Sigmoid colon (tissue), 4 donors: ENCODE measurements around the gene TAGLN2.

Experiments used
- EP300 ChIP-seq, 4 donors: sonication (generic); formaldehyde crosslinking; IDR thresholded peaks; one replicate each; pipeline ENCODE4 v1.6.1; 2017; ENCODE audit warnings: antibody characterized with exemption in 4 of 4
- POLR2A ChIP-seq, 2 donors: fragments of 450-650 bp; IDR thresholded peaks; one replicate each; pipeline ENCODE4 v1.6.1; 2016; ENCODE audit warnings: antibody characterized with exemption in 2 of 2, mild to moderate bottlenecking in 2 of 2, moderate library complexity in 2 of 2
- POLR2AphosphoS5 ChIP-seq, 4 donors: sonication (generic); formaldehyde crosslinking; IDR thresholded peaks; one replicate each; pipeline ENCODE4 v1.6.1; 2017; ENCODE audit warnings: antibody characterized with exemption in 4 of 4
- TF ChIP-seq, protein P1 (sequence below), 4 experiments: fragments of 450-650 bp in 3 of 4; fragments of 200-600 bp in 1 of 4; IDR thresholded peaks; one replicate each; pipeline ENCODE4 v1.5.1; 2016 to 2019; ENCODE audit warnings: antibody characterized with exemption in 4 of 4, mild to moderate bottlenecking in 3 of 4, moderate library complexity in 2 of 4

- TF ChIP-seq POLR2AphosphoS5 (IDR thresholded peaks at IDR 0.05) (no peak), POLR2A (IDR thresholded peaks at IDR 0.05) (no peak), EP300 (IDR thresholded peaks at IDR 0.05) (no peak)
- TF ChIP-seq, protein P1, sequence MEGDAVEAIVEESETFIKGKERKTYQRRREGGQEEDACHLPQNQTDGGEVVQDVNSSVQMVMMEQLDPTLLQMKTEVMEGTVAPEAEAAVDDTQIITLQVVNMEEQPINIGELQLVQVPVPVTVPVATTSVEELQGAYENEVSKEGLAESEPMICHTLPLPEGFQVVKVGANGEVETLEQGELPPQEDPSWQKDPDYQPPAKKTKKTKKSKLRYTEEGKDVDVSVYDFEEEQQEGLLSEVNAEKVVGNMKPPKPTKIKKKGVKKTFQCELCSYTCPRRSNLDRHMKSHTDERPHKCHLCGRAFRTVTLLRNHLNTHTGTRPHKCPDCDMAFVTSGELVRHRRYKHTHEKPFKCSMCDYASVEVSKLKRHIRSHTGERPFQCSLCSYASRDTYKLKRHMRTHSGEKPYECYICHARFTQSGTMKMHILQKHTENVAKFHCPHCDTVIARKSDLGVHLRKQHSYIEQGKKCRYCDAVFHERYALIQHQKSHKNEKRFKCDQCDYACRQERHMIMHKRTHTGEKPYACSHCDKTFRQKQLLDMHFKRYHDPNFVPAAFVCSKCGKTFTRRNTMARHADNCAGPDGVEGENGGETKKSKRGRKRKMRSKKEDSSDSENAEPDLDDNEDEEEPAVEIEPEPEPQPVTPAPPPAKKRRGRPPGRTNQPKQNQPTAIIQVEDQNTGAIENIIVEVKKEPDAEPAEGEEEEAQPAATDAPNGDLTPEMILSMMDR (IDR thresholded peaks at IDR 0.05): no peak
These were observed 392 bp upstream of the TAGLN2 start for GRCh38 chr1:159925719-159926078.
